ENCODE results near the gene MICAL3. TPM values are rescaled to one million over a fixed set of nuclear protein-coding genes. Genes with fewer than 3 reads are reported as not detected.

Gene MICAL3
- polyA plus RNA-seq, 3 donors = 0.23 to 0.84 TPM; not detected in 1

- no peak for DNase-seq
- no peaks in the 10 kb centered on the region for H3K9me3 Mint-ChIP-seq
- H3K27ac Mint-ChIP-seq = peak overlapping the region in 1 of 7 donors; percentile 58
- Histone ChIP-seq H3K27ac (ENCODE audit: low read depth in 1 of 2, low read length in 2 of 2) (no peak overlapping the region), H3K9ac (ENCODE audit: insufficient read depth, low read length, poor library complexity, severe bottlenecking) (no peak overlapping the region), H3K9me3 (replicated peaks in 1 of 2; ENCODE audit: control insufficient read depth in 1 of 2, insufficient read depth in 1 of 2, low read length in 2 of 2) (no peaks in the 10 kb centered on the region), H3K27me3 (ENCODE audit: control insufficient read depth in 2 of 2, insufficient read depth in 2 of 2, low read length in 2 of 2) (no peaks in the 10 kb centered on the region), H3K4me2 (replicated peaks; ENCODE audit: extremely low read depth, low read length, poor library complexity, severe bottlenecking) (no peak overlapping the region), H3K4me3 (replicated peaks in 1 of 3; ENCODE audit: low read depth in 2 of 3, low read length in 3 of 3) (no peak overlapping the region), H2AFZ (ENCODE audit: insufficient read depth, low read depth, low read length, poor library complexity, severe bottlenecking) (no peak overlapping the region), H3K79me2 (ENCODE audit: insufficient read depth, low read length) (no peaks in the 10 kb centered on the region), H4K20me1 (ENCODE audit: insufficient read depth, low read length) (no peaks in the 10 kb centered on the region), H3K4me1 (ENCODE audit: control insufficient read depth in 1 of 2, insufficient read depth in 2 of 2, low read length in 2 of 2) (no peaks in the 10 kb centered on the region), H3K36me3 (replicated peaks in 1 of 2; ENCODE audit: control insufficient read depth in 1 of 2, insufficient read depth in 2 of 2, low read length in 2 of 2) (no peaks in the 10 kb centered on the region)
- TF ChIP-seq CTCF (IDR thresholded peaks at IDR 0.05) = no peak
- peaks cover 0 to 3% (median 2%) of the 10 kb centered on the region in 3 donors for H3K27me3 Mint-ChIP-seq (ENCODE audit: low read depth in 3 of 3)
- intact Hi-C loops (cut with micrococcal nuclease) = no loop called here
- H3K4me3 Mint-ChIP-seq = no peak overlapping the region
- no peaks in the 10 kb centered on the region for H3K4me1 Mint-ChIP-seq
- WGBS (ENCODE audit: insufficient coverage) = 96% methylated on average over 19 of the region's 20 CpGs
- no peaks in the 10 kb centered on the region for H3K36me3 Mint-ChIP-seq
These were observed 209.5 kb downstream of the MICAL3 start for GRCh38 chr22:17814830-17815229.

DNA sequence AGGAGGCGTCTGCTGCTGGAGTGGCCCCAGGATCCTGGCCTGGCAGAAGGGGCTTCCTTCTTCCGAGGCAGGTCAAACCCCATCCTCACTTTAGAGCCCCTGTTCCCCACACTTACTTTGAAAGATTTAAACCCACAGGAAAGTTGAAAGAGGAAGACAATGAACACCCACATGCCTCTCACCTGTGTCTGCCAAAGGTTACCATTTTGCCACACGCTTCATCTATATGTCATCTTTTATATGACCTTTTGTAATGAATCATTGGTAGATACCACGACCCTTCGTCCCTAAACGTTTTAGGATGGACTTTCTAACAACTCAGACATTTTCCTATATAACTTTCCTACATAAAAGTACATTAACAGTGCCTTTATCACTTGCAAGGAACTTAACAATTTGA, 210.3 kb downstream of the MICAL3 start:
- Mint-ChIP-seq H3K27ac (no peak overlapping the region), H3K4me3 (no peak overlapping the region), H3K9me3 (no peaks in the 10 kb centered on the region), H3K4me1 (no peaks in the 10 kb centered on the region), H3K27me3 (ENCODE audit: low read depth in 3 of 3) (peaks cover under 1 to 3% (median 2%) of the 10 kb centered on the region in 3 donors), H3K36me3 (no peaks in the 10 kb centered on the region)
- no peaks in the 10 kb centered on the region for H3K36me3 ChIP-seq (replicated peaks in 1 of 2; ENCODE audit: control insufficient read depth in 1 of 2, insufficient read depth in 2 of 2, low read length in 2 of 2)
- H3K9ac ChIP-seq (ENCODE audit: insufficient read depth, low read length, poor library complexity, severe bottlenecking) = no peak overlapping the region
- H4K20me1 ChIP-seq (ENCODE audit: insufficient read depth, low read length) = no peaks in the 10 kb centered on the region
- no peaks in the 10 kb centered on the region for H3K4me1 ChIP-seq (ENCODE audit: control insufficient read depth in 1 of 2, insufficient read depth in 2 of 2, low read length in 2 of 2)
- DNase-seq = no peak
- intact Hi-C loops (cut with micrococcal nuclease) = no loop called here
- no peak for TF ChIP-seq CTCF (IDR thresholded peaks at IDR 0.05)
- H3K4me2 ChIP-seq (replicated peaks; ENCODE audit: extremely low read depth, low read length, poor library complexity, severe bottlenecking) = no peak overlapping the region
- no peak overlapping the region for H2AFZ ChIP-seq (ENCODE audit: insufficient read depth, low read depth, low read length, poor library complexity, severe bottlenecking)
- no peak overlapping the region for H3K4me3 ChIP-seq (replicated peaks in 1 of 3; ENCODE audit: low read depth in 2 of 3, low read length in 3 of 3)
- no peak overlapping the region for H3K27ac ChIP-seq (ENCODE audit: low read depth in 1 of 2, low read length in 2 of 2)
- no peaks in the 10 kb centered on the region for H3K27me3 ChIP-seq (ENCODE audit: control insufficient read depth in 2 of 2, insufficient read depth in 2 of 2, low read length in 2 of 2)
- H3K79me2 ChIP-seq (ENCODE audit: insufficient read depth, low read length) = no peaks in the 10 kb centered on the region
- no peaks in the 10 kb centered on the region for H3K9me3 ChIP-seq (replicated peaks in 1 of 2; ENCODE audit: control insufficient read depth in 1 of 2, insufficient read depth in 1 of 2, low read length in 2 of 2)
- WGBS (ENCODE audit: insufficient coverage) = no CpG with 5 or more reads among the region's 6 CpGs

Data from CD14-positive monocyte (primary cell).